Mesenchymal stem cell (in vitro differentiated cells and primary cell): ENCODE measurements around the gene ZBTB21.

ENCODE experiments used
- DNase-seq: peaks from one replicate; pipeline ENCODE4 v3.0.0-alpha.2; 2013
- H2AFZ ChIP-seq: one replicate; pipeline ENCODE4 v1.6.1; 2013; ENCODE audit warnings: low read depth, mild to moderate bottlenecking, control low read depth, inconsistent platforms, low read length, moderate library complexity
- H2AK5ac ChIP-seq: 2 replicates; pipeline ENCODE4 v1.6.1; 2013; ENCODE audit warnings: low read length, moderate library complexity, mild to moderate bottlenecking, inconsistent platforms; ENCODE audit not compliant: severe bottlenecking
- H2BK120ac ChIP-seq: one replicate; pipeline ENCODE4 v1.6.1; 2013; ENCODE audit warnings: low read depth, mild to moderate bottlenecking, inconsistent platforms, low read length, moderate library complexity
- H2BK12ac ChIP-seq, 2 experiments: one replicate each; pipeline ENCODE4 v1.6.1; 2013; ENCODE audit warnings: inconsistent platforms in 2 of 2, low read length in 2 of 2, mild to moderate bottlenecking in 2 of 2, moderate library complexity in 2 of 2, control low read depth in 1 of 2
- H2BK15ac ChIP-seq: one replicate; pipeline ENCODE4 v1.6.1; 2013; ENCODE audit warnings: mild to moderate bottlenecking, low read depth, inconsistent platforms; ENCODE audit not compliant: poor library complexity, severe bottlenecking
- H2BK5ac ChIP-seq: 2 replicates; pipeline ENCODE4 v1.6.1; 2013; ENCODE audit warnings: low read depth, mild to moderate bottlenecking, low read length, control low read depth, inconsistent platforms; ENCODE audit not compliant: poor library complexity, severe bottlenecking
- H3K14ac ChIP-seq, 2 experiments: one replicate each; pipeline ENCODE4 v1.6.1; 2013; ENCODE audit warnings: inconsistent platforms in 2 of 2, low read length in 2 of 2, control low read depth in 1 of 2, mild to moderate bottlenecking in 1 of 2, moderate library complexity in 1 of 2
- H3K18ac ChIP-seq, 2 experiments: one replicate each; pipeline ENCODE4 v1.6.1; 2013; ENCODE audit warnings: inconsistent platforms in 2 of 2, low read length in 2 of 2, control low read depth in 1 of 2, low read depth in 1 of 2, mild to moderate bottlenecking in 1 of 2
- H3K23ac ChIP-seq, 2 experiments: one replicate each; pipeline ENCODE4 v1.6.1; 2013; ENCODE audit warnings: inconsistent platforms in 2 of 2, low read length in 2 of 2, mild to moderate bottlenecking in 2 of 2, moderate library complexity in 2 of 2, control low read depth in 1 of 2
- H3K27ac ChIP-seq: 2 replicates; pipeline ENCODE4 v1.5.1; 2013; ENCODE audit warnings: mild to moderate bottlenecking, moderate library complexity, low read length, control low read depth, inconsistent platforms; ENCODE audit not compliant: poor library complexity, severe bottlenecking
- H3K27me3 ChIP-seq, 2 experiments: 2 replicates each; pipeline versions ENCODE4 v1.6.1 to v1.7.0; 2013; ENCODE audit warnings: low read length in 2 of 2, mild to moderate bottlenecking in 2 of 2, moderate library complexity in 2 of 2, control low read depth in 1 of 2, inconsistent platforms in 1 of 2; ENCODE audit not compliant: control insufficient read depth in 1 of 2, insufficient read depth in 1 of 2
- H3K36me3 ChIP-seq, 2 experiments: 2 replicates each; pipeline versions ENCODE4 v1.6.1 to v1.7.0; 2013; ENCODE audit warnings: low read length in 2 of 2, control low read depth in 1 of 2, inconsistent platforms in 1 of 2, low read depth in 1 of 2, mild to moderate bottlenecking in 1 of 2; ENCODE audit not compliant: insufficient read depth in 2 of 2, control insufficient read depth in 1 of 2
- H3K4ac ChIP-seq, 2 experiments: one replicate each; pipeline ENCODE4 v1.6.1; 2013; ENCODE audit warnings: inconsistent platforms in 2 of 2, low read length in 2 of 2, mild to moderate bottlenecking in 2 of 2, moderate library complexity in 2 of 2, control low read depth in 1 of 2, low read depth in 1 of 2
- H3K4me1 ChIP-seq: 2 replicates; pipeline ENCODE4 v1.6.1; 2013; ENCODE audit warnings: low read depth, low read length, control low read depth; ENCODE audit not compliant: control insufficient read depth, insufficient read depth
- H3K4me2 ChIP-seq: 2 replicates; pipeline ENCODE4 v1.6.1; 2013; ENCODE audit warnings: low read length, mild to moderate bottlenecking, inconsistent platforms; ENCODE audit not compliant: poor library complexity, severe bottlenecking
- H3K4me3 ChIP-seq, 2 experiments: 2 replicates each; pipeline versions ENCODE4 v1.5.1 to v1.7.0; 2013; ENCODE audit warnings: low read length in 2 of 2, mild to moderate bottlenecking in 2 of 2, control low read depth in 1 of 2, low read depth in 1 of 2; ENCODE audit not compliant: insufficient read depth in 1 of 2
- H3K79me1 ChIP-seq: replicated peaks from 2 replicates; pipeline ENCODE4 v1.6.1; 2013; ENCODE audit warnings: mild to moderate bottlenecking, control low read depth, low read length, inconsistent platforms; ENCODE audit not compliant: poor library complexity, severe bottlenecking
- H3K9ac ChIP-seq: 2 replicates; pipeline ENCODE4 v1.7.0; 2013; ENCODE audit warnings: mild to moderate bottlenecking, low read length, moderate library complexity
- H3K9me3 ChIP-seq: 2 replicates; pipeline ENCODE4 v1.7.0; 2013; ENCODE audit warnings: mild to moderate bottlenecking, low read length; ENCODE audit not compliant: control insufficient read depth
- H4K8ac ChIP-seq: one replicate; pipeline ENCODE4 v1.6.1; 2013; ENCODE audit warnings: inconsistent platforms, mild to moderate bottlenecking, low read length, moderate library complexity
- H4K91ac ChIP-seq: one replicate; pipeline ENCODE4 v1.6.1; 2013; ENCODE audit warnings: mild to moderate bottlenecking, low read length, inconsistent platforms
- WGBS: methylation state at CpG from one replicate; pipeline ENCODE4 v1.1.7; 2013; ENCODE audit warnings: mixed read lengths; 5-methylcytosine and 5-hydroxymethylcytosine counted together

Gene ZBTB21

DNA sequence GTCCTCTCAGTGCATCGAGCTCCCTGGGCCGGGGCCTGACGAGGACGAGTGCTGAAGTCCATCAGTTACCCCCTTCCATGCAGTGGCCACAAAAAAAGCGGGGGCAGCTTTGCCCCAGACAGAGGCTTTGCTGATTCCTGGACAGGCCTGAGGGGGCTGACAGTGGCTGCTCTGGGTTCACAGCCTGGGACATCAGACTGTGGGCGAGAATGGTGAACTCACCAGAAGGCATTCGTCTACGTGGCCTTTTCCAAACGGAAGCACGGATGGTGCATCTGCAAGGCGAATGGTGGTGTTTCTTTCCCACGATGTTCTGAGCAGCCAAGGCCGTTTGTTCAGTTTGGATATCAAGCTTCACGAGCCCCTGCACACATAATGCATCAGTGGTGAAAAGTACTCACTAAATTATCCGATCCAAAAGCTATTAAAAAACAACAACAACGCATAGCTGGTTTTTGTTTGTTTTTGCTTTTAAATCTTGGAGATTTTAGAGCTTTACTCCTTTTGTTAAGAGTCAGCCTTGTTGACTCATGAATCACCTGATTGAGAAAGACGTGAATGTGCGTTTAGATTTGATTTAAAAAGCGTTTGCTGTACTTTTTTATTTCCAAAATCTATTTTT, 6.3 kb upstream of the ZBTB21 start:
- Histone ChIP-seq H2AFZ (no peak overlapping the region), H3K4me1 (peaks cover 8% of the 10 kb centered on the region)
- no peak for DNase-seq

DNA sequence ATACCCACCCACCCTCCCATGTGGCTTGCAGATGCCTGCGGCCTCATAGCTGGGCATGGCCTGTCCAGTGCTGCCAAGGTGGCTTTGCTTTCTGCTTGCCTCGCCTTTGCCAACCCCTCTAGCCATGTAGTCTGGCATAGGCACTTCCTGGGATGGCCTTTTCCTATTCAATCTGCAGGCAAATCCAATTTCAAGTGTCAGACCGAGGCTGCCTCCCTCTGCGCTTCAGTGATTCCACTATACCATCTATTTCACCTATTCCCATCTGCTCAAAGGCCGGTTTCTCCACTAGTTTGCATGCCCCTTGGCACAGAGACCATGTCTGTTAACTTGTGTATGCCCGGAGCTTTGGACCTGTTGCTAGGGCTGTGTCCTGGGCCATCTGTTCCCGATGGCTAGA, 3.8 kb upstream of the ZBTB21 start:
- Histone ChIP-seq H3K9ac (no peak overlapping the region), H3K27me3 (no peaks in the 10 kb centered on the region), H3K14ac (no peak overlapping the region), H2AK5ac (no peak overlapping the region), H2BK15ac (no peak overlapping the region), H3K36me3 (no peaks in the 10 kb centered on the region), H3K4me2 (no peak overlapping the region), H3K4me3 (no peak overlapping the region), H2BK120ac (no peak overlapping the region), H3K4me1 (peaks cover 13% of the 10 kb centered on the region), H3K9me3 (peaks cover 6% of the 10 kb centered on the region), H4K8ac (no peak overlapping the region), H4K91ac (no peak overlapping the region), H2BK12ac (no peak overlapping the region), H3K18ac (no peak overlapping the region), H2BK5ac (no peak overlapping the region), H3K79me1 (peaks cover 4% of the 10 kb centered on the region), H2AFZ (no peak overlapping the region), H3K23ac (no peak overlapping the region), H3K4ac (no peak overlapping the region), H3K27ac (no peak overlapping the region)
- WGBS = 88% methylated on average over 6 of the region's 7 CpGs
- DNase-seq = no peak

More for the DNA sequence above, 6.3 kb upstream of the ZBTB21 start:
- H3K9me3 ChIP-seq = peaks cover 6% of the 10 kb centered on the region
- no peak overlapping the region for H3K9ac ChIP-seq
- no peak overlapping the region for H2BK5ac ChIP-seq
- H4K8ac ChIP-seq = peak overlapping the region; percentile 3
- no peak overlapping the region for H3K4me2 ChIP-seq
- no peak overlapping the region for H3K4me3 ChIP-seq
- no peak overlapping the region for H3K14ac ChIP-seq
- no peak overlapping the region for H3K23ac ChIP-seq
- no peak overlapping the region for H3K27ac ChIP-seq
- H2BK12ac ChIP-seq = no peak overlapping the region
- WGBS = 91% methylated on average over 15 of the region's 19 CpGs
- no peak overlapping the region for H3K18ac ChIP-seq
- H3K4ac ChIP-seq = no peak overlapping the region
- H3K27me3 ChIP-seq = peaks cover 0 to 19% of the 10 kb centered on the region in 2 experiments
- H3K36me3 ChIP-seq = no peaks in the 10 kb centered on the region
- no peak overlapping the region for H2BK15ac ChIP-seq
- H2BK120ac ChIP-seq = no peak overlapping the region
- H2AK5ac ChIP-seq = no peak overlapping the region
- no peaks in the 10 kb centered on the region for H3K79me1 ChIP-seq
- no peak overlapping the region for H4K91ac ChIP-seq

DNA sequence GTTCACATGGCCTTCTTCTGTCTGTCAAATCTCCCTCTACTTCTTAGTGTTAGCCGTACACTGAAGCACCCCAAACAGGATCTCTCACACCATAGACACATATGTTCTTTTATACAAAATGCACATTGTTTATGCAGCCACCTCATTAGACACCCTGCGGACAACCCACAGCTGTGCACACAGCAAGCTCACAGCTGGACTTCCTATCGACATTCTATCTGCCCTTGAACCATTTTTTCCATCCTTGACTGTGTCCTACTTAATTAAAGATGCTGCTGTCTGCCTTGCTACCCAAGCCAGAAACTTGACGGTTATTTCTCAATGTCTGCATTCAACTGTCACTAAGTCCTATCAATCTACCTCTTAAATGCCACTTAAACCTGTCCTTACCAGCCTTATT, 3.2 kb upstream of the ZBTB21 start:
- H3K9me3 ChIP-seq = peaks cover 6% of the 10 kb centered on the region
- H3K23ac ChIP-seq = no peak overlapping the region
- no peak overlapping the region for H2AK5ac ChIP-seq
- no peak overlapping the region for H3K4me3 ChIP-seq
- peaks cover 14% of the 10 kb centered on the region for H3K4me1 ChIP-seq
- no peak overlapping the region for H2AFZ ChIP-seq
- H3K36me3 ChIP-seq = no peaks in the 10 kb centered on the region
- no peak overlapping the region for H3K4ac ChIP-seq
- H3K9ac ChIP-seq = no peak overlapping the region
- H3K79me1 ChIP-seq = peaks cover 4% of the 10 kb centered on the region
- no peak overlapping the region for H2BK12ac ChIP-seq
- H2BK5ac ChIP-seq = no peak overlapping the region
- no peak overlapping the region for H3K4me2 ChIP-seq
- no peak overlapping the region for H2BK120ac ChIP-seq
- 89% methylated on average over 4 of the region's 4 CpGs for WGBS
- DNase-seq = peak; percentile 21
- no peak overlapping the region for H3K14ac ChIP-seq
- H3K27ac ChIP-seq = no peak overlapping the region
- H4K91ac ChIP-seq = no peak overlapping the region
- no peaks in the 10 kb centered on the region for H3K27me3 ChIP-seq
- H3K18ac ChIP-seq = no peak overlapping the region
- no peak overlapping the region for H4K8ac ChIP-seq
- no peak overlapping the region for H2BK15ac ChIP-seq

DNA sequence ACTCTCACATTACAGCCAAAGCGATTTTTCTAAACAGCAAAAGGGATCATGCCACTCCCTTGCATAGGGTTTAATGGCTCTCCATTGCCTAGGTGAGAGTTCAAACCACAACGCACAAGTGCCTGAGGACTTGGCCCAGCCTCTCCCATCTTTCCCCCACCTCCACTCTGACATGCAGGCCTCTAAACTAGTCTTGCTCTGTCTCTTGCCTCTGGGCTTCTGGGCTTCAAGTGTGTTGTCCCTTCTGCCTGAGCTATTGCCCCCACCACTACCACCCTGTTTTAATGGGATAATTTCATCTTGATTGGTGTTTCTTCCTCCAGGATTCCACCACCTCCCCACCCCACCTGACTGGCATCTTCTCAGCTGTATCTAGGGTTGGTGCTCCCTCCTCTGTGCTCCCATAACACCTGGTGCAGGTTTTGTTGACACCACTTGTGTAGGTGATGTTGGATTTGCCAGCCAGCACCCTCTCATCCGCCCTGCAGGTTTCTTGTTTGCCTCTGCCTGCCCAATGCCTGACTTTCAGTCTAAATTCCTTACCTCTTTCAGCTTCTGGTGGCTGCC, 2.7 kb upstream of the ZBTB21 start:
- Histone ChIP-seq H2BK12ac (no peak overlapping the region), H4K8ac (no peak overlapping the region), H3K9me3 (peaks cover 6% of the 10 kb centered on the region), H2AFZ (no peak overlapping the region), H3K23ac (no peak overlapping the region), H3K36me3 (peaks cover 0 to under 1% of the 10 kb centered on the region in 2 experiments), H3K4me3 (no peak overlapping the region), H3K27me3 (no peaks in the 10 kb centered on the region), H3K4me2 (no peak overlapping the region), H3K18ac (no peak overlapping the region), H3K79me1 (peaks cover 7% of the 10 kb centered on the region), H4K91ac (no peak overlapping the region), H3K9ac (no peak overlapping the region), H2BK15ac (no peak overlapping the region), H3K14ac (no peak overlapping the region), H3K4ac (no peak overlapping the region), H2BK120ac (no peak overlapping the region), H3K4me1 (peaks cover 14% of the 10 kb centered on the region), H3K27ac (no peak overlapping the region), H2BK5ac (no peak overlapping the region), H2AK5ac (no peak overlapping the region)
- no peak for DNase-seq
- 95% methylated on average over 3 of the region's 3 CpGs for WGBS
